Endodermal cell (in vitro differentiated cells): Measurements from ENCODE around the gene CEP83. TPM values are rescaled to one million over a fixed set of nuclear protein-coding genes. Genes with fewer than 3 reads are reported as not detected.

Source experiments
- DNase-seq: peaks from one replicate; pipeline ENCODE4 v3.0.0-alpha.2; 2017
- H3K27ac ChIP-seq: 2 replicates; pipeline ENCODE4 v1.5.1; 2013; ENCODE audit warnings: mild to moderate bottlenecking, low read depth, low read length, moderate library complexity
- H3K27me3 ChIP-seq: 2 replicates; pipeline ENCODE4 v1.6.1; 2013; ENCODE audit warnings: mild to moderate bottlenecking, low read length, moderate library complexity; ENCODE audit not compliant: insufficient read depth, control insufficient read depth, poor library complexity, severe bottlenecking
- H3K36me3 ChIP-seq: 2 replicates; pipeline ENCODE4 v1.7.0; 2013; ENCODE audit warnings: mild to moderate bottlenecking, low read length, moderate library complexity; ENCODE audit not compliant: control insufficient read depth, insufficient read depth
- H3K4me1 ChIP-seq: one replicate; pipeline ENCODE4 v1.7.0; 2013; ENCODE audit warnings: low read length; ENCODE audit not compliant: control insufficient read depth, insufficient read depth
- H3K4me3 ChIP-seq: 2 replicates; pipeline ENCODE4 v1.5.1; 2013; ENCODE audit warnings: mild to moderate bottlenecking, low read length, moderate library complexity
- H3K9ac ChIP-seq: 2 replicates; pipeline ENCODE4 v1.6.1; 2013; ENCODE audit warnings: mild to moderate bottlenecking, low read length, moderate library complexity; ENCODE audit not compliant: poor library complexity, severe bottlenecking; ENCODE audit errors: extremely low read depth
- H3K9me3 ChIP-seq: 2 replicates; pipeline ENCODE4 v1.6.1; 2013; ENCODE audit warnings: mild to moderate bottlenecking, low read length, moderate library complexity; ENCODE audit not compliant: control insufficient read depth
- H3K27ac Mint-ChIP-seq: 2 replicates; pipeline ENCODE4 v1.8.0; 2020; ENCODE audit warnings: mixed read lengths
- H3K27me3 Mint-ChIP-seq: 2 replicates; pipeline ENCODE4 v1.8.0; 2021; ENCODE audit warnings: mild to moderate bottlenecking, mixed read lengths; ENCODE audit not compliant: insufficient read depth
- H3K36me3 Mint-ChIP-seq: 2 replicates; pipeline ENCODE4 v1.8.0; 2020; ENCODE audit warnings: low read depth, mixed read lengths
- H3K4me1 Mint-ChIP-seq: 2 replicates; pipeline ENCODE4 v1.8.0; 2020; ENCODE audit warnings: mixed read lengths
- H3K4me3 Mint-ChIP-seq: 2 replicates; pipeline ENCODE4 v1.8.0; 2020; ENCODE audit warnings: mild to moderate bottlenecking, moderate library complexity, mixed read lengths
- H3K9me3 Mint-ChIP-seq: 2 replicates; pipeline ENCODE4 v1.8.0; 2020; ENCODE audit warnings: mild to moderate bottlenecking, mixed read lengths
- WGBS, 2 experiments: methylation state at CpG; one replicate each; pipeline versions ENCODE4 v1.1.5 to v1.1.7; 2013; ENCODE audit warnings: missing lambda C conversion rate in 2 of 2, mixed read lengths in 1 of 2; ENCODE audit not compliant: insufficient coverage in 1 of 2, insufficient read length in 1 of 2; 5-methylcytosine and 5-hydroxymethylcytosine counted together
- total RNA-seq, 2 donors: library from RNA; stranded (reverse); fragmentation: NEBNext Ultra II Directional in 1 of 2; extraction: Animal tissue kit (Norgen Biotek cat#: 25700) in 1 of 2; gene quantifications; 2 replicates in 1 of 2; 3 replicates in 1 of 2; pipeline ENCODE4 v1.2.1, GENCODE V29; 2021
- TF ChIP-seq, protein P1 (sequence below): fragments of 200-600 bp; sonication (generic); conservative IDR thresholded peaks from 2 replicates; pipeline ENCODE4 v1.5.0; 2021; ENCODE audit warnings: antibody characterized with exemption, mild to moderate bottlenecking

CEP83 gene
- total RNA-seq, 2 donors from 2014 or later, result 28.6 to 36.3 TPM

DNA sequence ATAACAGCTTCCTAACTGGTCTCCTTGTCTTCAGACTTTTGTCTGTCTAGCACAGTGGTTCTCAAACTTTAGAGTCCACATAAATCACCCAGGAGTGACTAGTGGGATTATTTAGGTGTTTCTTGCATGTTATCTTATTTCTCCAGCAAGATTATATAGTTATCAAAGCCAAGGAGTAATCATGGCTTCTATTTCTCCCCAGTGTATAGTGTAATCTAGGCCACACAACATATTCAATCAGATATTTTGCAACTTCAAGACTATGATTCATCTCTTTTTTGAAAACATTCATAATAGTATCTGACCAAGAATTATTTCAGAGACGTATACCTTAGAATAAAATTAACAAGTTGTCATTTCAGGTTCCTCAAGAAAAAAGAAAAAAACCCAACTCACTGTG is 131.9 kb downstream of the CEP83 start:
- H3K27ac Mint-ChIP-seq, result no peak overlapping the region
- WGBS, 2 experiments, result 80% methylated on average over 1 of the region's 1 CpG; no CpG with 5 or more reads in 1 of the 2 experiments

DNA sequence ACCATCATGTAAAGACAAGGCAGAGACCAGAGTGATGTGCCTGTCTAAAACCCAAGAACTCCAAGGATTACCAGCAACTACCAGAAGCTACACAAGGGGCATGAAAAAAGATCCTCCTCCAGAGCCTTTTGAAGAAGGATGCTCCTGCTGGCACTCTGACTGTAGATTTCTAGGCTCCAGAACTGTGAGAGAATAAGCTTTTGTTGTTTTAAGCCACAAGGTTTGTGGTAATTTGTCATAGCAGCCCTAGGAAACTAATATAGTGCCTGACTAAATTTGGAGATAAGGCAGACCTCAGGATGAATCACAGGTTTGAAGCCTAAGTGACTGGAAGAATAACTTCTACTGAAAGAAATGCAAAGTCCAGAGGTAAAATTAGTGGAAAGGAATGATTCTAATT is 132.9 kb downstream of the CEP83 start:
- no peak overlapping the region for H3K9ac ChIP-seq
- peaks cover 4% of the 10 kb centered on the region for H3K9me3 ChIP-seq
- H3K4me1 ChIP-seq, result no peaks in the 10 kb centered on the region
- H3K36me3 Mint-ChIP-seq, result peaks cover 56% of the 10 kb centered on the region
- H3K9me3 Mint-ChIP-seq, result peaks cover under 1% of the 10 kb centered on the region
- DNase-seq, result no peak
- H3K27ac ChIP-seq, result no peak overlapping the region
- no peak overlapping the region for H3K4me3 ChIP-seq
- no peak overlapping the region for H3K4me3 Mint-ChIP-seq
- no peak overlapping the region for H3K27ac Mint-ChIP-seq
- TF ChIP-seq, protein P1, sequence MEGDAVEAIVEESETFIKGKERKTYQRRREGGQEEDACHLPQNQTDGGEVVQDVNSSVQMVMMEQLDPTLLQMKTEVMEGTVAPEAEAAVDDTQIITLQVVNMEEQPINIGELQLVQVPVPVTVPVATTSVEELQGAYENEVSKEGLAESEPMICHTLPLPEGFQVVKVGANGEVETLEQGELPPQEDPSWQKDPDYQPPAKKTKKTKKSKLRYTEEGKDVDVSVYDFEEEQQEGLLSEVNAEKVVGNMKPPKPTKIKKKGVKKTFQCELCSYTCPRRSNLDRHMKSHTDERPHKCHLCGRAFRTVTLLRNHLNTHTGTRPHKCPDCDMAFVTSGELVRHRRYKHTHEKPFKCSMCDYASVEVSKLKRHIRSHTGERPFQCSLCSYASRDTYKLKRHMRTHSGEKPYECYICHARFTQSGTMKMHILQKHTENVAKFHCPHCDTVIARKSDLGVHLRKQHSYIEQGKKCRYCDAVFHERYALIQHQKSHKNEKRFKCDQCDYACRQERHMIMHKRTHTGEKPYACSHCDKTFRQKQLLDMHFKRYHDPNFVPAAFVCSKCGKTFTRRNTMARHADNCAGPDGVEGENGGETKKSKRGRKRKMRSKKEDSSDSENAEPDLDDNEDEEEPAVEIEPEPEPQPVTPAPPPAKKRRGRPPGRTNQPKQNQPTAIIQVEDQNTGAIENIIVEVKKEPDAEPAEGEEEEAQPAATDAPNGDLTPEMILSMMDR, result no peak
- no peaks in the 10 kb centered on the region for H3K4me1 Mint-ChIP-seq
- no peaks in the 10 kb centered on the region for H3K27me3 ChIP-seq
- peaks cover 50% of the 10 kb centered on the region for H3K36me3 ChIP-seq
- no peaks in the 10 kb centered on the region for H3K27me3 Mint-ChIP-seq

More for the DNA sequence above, 131.9 kb downstream of the CEP83 start:
- Mint-ChIP-seq H3K4me3 (no peak overlapping the region), H3K9me3 (no peaks in the 10 kb centered on the region), H3K36me3 (peaks cover 47% of the 10 kb centered on the region), H3K4me1 (no peaks in the 10 kb centered on the region), H3K27me3 (no peaks in the 10 kb centered on the region)
- TF ChIP-seq, protein P1, result no peak
- Histone ChIP-seq H3K4me1 (no peaks in the 10 kb centered on the region), H3K4me3 (no peak overlapping the region), H3K27ac (no peak overlapping the region), H3K36me3 (peaks cover 41% of the 10 kb centered on the region), H3K9me3 (no peaks in the 10 kb centered on the region), H3K9ac (no peak overlapping the region), H3K27me3 (no peaks in the 10 kb centered on the region)
- no peak for DNase-seq

DNA sequence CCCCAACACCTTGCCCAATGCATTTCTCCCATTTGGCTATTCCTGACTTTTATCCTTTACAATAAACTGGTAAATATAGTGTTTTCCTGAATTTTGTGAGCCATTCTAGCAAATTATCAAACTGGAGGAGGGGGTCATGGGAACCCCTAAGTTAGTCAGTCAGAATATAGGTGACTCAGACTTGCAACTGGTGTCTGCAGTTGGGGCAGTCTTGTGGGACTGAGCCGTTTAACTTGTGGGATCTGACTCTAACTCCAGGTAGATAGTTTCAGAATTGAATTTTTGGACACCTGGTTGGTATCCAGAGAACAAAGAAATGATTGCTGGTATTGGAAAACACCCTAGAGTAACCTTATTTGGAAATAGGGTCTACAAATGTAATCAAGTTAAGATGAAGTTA is 133.4 kb downstream of the CEP83 start:
- no peak overlapping the region for H3K27ac Mint-ChIP-seq
- WGBS, 2 experiments, result 95 to 100% methylated on average over 1 of the region's 1 CpG

More for the DNA sequence above, 133.4 kb downstream of the CEP83 start:
- Histone ChIP-seq H3K4me1 (no peaks in the 10 kb centered on the region), H3K9me3 (peaks cover 9% of the 10 kb centered on the region), H3K4me3 (no peak overlapping the region), H3K36me3 (peaks cover 54% of the 10 kb centered on the region), H3K27ac (no peak overlapping the region), H3K27me3 (no peaks in the 10 kb centered on the region), H3K9ac (no peak overlapping the region)
- Mint-ChIP-seq H3K27me3 (no peaks in the 10 kb centered on the region), H3K4me1 (no peaks in the 10 kb centered on the region), H3K4me3 (no peak overlapping the region), H3K36me3 (peaks cover 56% of the 10 kb centered on the region), H3K9me3 (peaks cover 5% of the 10 kb centered on the region)
- no peak for DNase-seq
- TF ChIP-seq, protein P1, result no peak
